ENCODE results near the gene RBP5. TPM values are rescaled to one million over a fixed set of nuclear protein-coding genes. Genes with fewer than 3 reads are reported as not detected.

Gene RBP5
- total and polyA plus RNA-seq, 4 donors, result 12.9 to 108 (median 63.6) TPM

DNA sequence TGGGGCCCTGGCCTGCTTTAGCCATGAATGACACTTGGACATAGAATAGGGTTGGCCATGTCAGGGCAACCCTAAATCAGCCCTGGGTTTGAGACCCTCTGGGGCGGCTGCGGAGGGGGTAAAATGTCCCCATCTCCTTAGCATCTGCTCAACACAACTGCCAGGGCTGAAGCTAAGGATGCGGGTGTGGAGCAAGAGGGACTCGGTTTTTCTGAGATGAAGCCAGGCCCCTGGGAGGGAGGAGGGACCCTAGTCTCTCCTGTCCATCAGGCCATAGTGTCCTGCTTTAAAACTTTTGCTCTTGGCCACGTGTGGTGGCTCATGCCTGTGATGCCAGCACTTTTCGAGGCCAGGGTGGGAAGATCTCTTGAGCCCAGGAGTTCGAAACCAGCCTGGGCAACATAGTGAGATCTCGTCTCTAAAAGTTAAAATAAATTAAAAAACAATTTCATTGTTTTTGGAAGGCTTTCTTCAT, 35.7 kb downstream of the RBP5 start:
- DNase-seq (ENCODE audit: low spot score), result no peak
- H3K36me3 ChIP-seq (ENCODE audit: control insufficient read depth in 4 of 4, insufficient read depth in 3 of 4, low read depth in 1 of 4, low read length in 3 of 4), result peaks cover 2 to 21% (median 13%) of the 10 kb centered on the region in 4 donors
- WGBS, result 61% methylated on average over 8 of the region's 8 CpGs
- TF ChIP-seq, protein P1, sequence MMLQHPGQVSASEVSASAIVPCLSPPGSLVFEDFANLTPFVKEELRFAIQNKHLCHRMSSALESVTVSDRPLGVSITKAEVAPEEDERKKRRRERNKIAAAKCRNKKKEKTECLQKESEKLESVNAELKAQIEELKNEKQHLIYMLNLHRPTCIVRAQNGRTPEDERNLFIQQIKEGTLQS (IDR thresholded peaks at IDR 0.05), result no peak
- TF ChIP-seq FOXA1 (IDR thresholded peaks at IDR 0.05) (no peak), NR2F2 (IDR thresholded peaks at IDR 0.05) (no peak)
- no peak overlapping the region for H3K4me3 ChIP-seq (ENCODE audit: low read depth in 1 of 3, low read length in 3 of 3)
- H3K9me3 ChIP-seq (ENCODE audit: control insufficient read depth in 4 of 4, low read length in 3 of 4), result no peaks in the 10 kb centered on the region
- peaks cover 8 to 43% (median 31%) of the 10 kb centered on the region in 4 donors for H3K4me1 ChIP-seq (ENCODE audit: control insufficient read depth in 4 of 4, insufficient read depth in 4 of 4, low read length in 3 of 4)
- peak overlapping the region; percentile 64 to 89 for H3K27ac ChIP-seq (ENCODE audit: low read depth in 1 of 2, low read length in 2 of 2)
- H3K9ac ChIP-seq (ENCODE audit: low read depth in 1 of 2, low read length in 2 of 2), result peak overlapping the region in 1 of 2 donors; percentile 65
- H3K27me3 ChIP-seq (ENCODE audit: control insufficient read depth in 4 of 4, insufficient read depth in 4 of 4, low read length in 3 of 4), result no peaks in the 10 kb centered on the region

DNA sequence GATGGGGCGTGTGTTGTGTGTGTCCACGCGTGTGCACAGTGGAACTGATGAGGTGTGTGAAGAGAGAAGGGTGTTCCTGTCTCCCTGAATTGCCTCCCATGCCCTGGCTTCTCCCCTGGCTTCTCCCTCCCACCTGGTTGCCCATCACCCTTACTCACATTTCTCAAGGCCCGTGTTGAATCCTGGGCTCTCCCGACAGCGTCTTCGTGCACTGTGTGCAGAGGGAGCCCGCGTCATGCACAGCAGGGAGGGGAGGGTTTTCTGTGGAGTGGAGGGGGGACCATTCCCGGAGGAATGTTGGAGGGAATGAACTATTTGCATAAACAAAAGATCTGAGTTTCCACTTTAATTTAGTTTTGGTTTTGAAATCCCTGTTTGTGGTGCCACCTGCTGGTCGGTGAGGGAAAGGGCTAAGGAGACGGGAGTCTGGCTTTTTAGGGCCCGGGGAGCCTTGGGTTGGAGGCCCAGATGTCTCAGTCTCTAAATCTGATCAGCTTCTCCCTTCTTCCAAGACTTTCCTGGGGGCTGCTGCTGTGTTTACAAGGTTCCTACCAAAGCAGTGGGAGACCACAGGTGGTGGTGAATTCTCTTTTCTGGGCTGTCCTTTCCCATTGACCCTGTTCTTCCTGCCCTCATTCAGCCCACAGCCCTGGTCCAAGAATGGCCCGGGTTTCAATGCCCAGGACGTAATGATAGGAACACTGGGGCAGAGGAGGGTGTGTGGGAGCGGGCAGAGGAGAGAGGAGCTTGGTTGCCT, 36.3 kb downstream of the RBP5 start, which contains the start of gene C1R:
TSS of gene C1R (minus strand) at position 217 of the 757 bp plus-strand sequence. CDS start at position 160, 57 bp downstream.
- TF ChIP-seq RAD21 (IDR thresholded peaks at IDR 0.05), result peak; percentile 93
- peak; percentile 43 for TF ChIP-seq TAF1 (conservative IDR thresholded peaks at IDR 0.05)
- peak; percentile 49 to 68 for TF ChIP-seq RXRA (IDR thresholded peaks at IDR 0.05)
- TF ChIP-seq YY1 (IDR thresholded peaks at IDR 0.05), result no peak
- peak in 1 of 2 donors; percentile 31 for TF ChIP-seq JUND (IDR thresholded peaks at IDR 0.05)
- TF ChIP-seq FOXA1 (IDR thresholded peaks at IDR 0.05), result no peak
- TF ChIP-seq SP1 (IDR thresholded peaks at IDR 0.05), result no peak
- TF ChIP-seq HNF4G (IDR thresholded peaks at IDR 0.05), result no peak
- no peak for TF ChIP-seq GABPA (IDR thresholded peaks at IDR 0.05 in 1 of 2, conservative IDR thresholded peaks at IDR 0.05 in 1 of 2)
- TF ChIP-seq, protein P2, sequence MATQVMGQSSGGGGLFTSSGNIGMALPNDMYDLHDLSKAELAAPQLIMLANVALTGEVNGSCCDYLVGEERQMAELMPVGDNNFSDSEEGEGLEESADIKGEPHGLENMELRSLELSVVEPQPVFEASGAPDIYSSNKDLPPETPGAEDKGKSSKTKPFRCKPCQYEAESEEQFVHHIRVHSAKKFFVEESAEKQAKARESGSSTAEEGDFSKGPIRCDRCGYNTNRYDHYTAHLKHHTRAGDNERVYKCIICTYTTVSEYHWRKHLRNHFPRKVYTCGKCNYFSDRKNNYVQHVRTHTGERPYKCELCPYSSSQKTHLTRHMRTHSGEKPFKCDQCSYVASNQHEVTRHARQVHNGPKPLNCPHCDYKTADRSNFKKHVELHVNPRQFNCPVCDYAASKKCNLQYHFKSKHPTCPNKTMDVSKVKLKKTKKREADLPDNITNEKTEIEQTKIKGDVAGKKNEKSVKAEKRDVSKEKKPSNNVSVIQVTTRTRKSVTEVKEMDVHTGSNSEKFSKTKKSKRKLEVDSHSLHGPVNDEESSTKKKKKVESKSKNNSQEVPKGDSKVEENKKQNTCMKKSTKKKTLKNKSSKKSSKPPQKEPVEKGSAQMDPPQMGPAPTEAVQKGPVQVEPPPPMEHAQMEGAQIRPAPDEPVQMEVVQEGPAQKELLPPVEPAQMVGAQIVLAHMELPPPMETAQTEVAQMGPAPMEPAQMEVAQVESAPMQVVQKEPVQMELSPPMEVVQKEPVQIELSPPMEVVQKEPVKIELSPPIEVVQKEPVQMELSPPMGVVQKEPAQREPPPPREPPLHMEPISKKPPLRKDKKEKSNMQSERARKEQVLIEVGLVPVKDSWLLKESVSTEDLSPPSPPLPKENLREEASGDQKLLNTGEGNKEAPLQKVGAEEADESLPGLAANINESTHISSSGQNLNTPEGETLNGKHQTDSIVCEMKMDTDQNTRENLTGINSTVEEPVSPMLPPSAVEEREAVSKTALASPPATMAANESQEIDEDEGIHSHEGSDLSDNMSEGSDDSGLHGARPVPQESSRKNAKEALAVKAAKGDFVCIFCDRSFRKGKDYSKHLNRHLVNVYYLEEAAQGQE (IDR thresholded peaks at IDR 0.05), result peak; percentile 61
- no peak for TF ChIP-seq FOXA2 (IDR thresholded peaks at IDR 0.05)
- TF ChIP-seq, protein P3, sequence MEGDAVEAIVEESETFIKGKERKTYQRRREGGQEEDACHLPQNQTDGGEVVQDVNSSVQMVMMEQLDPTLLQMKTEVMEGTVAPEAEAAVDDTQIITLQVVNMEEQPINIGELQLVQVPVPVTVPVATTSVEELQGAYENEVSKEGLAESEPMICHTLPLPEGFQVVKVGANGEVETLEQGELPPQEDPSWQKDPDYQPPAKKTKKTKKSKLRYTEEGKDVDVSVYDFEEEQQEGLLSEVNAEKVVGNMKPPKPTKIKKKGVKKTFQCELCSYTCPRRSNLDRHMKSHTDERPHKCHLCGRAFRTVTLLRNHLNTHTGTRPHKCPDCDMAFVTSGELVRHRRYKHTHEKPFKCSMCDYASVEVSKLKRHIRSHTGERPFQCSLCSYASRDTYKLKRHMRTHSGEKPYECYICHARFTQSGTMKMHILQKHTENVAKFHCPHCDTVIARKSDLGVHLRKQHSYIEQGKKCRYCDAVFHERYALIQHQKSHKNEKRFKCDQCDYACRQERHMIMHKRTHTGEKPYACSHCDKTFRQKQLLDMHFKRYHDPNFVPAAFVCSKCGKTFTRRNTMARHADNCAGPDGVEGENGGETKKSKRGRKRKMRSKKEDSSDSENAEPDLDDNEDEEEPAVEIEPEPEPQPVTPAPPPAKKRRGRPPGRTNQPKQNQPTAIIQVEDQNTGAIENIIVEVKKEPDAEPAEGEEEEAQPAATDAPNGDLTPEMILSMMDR (IDR thresholded peaks at IDR 0.05; ENCODE audit: low read depth, low read length, missing input control), result peak; percentile 99
- TF ChIP-seq NR2F2 (IDR thresholded peaks at IDR 0.05), result no peak
- TF ChIP-seq, protein P1 (IDR thresholded peaks at IDR 0.05), result peak; percentile 10
- TF ChIP-seq, protein P4, sequence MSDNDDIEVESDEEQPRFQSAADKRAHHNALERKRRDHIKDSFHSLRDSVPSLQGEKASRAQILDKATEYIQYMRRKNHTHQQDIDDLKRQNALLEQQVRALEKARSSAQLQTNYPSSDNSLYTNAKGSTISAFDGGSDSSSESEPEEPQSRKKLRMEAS (IDR thresholded peaks at IDR 0.05), result no peak
- no peak for TF ChIP-seq EGR1 (IDR thresholded peaks at IDR 0.05; ENCODE audit: low read depth in 2 of 2)
- TF ChIP-seq HNF4A (conservative IDR thresholded peaks at IDR 0.05), result peak in 1 of 2 donors; percentile 59
- TF ChIP-seq, protein P5, sequence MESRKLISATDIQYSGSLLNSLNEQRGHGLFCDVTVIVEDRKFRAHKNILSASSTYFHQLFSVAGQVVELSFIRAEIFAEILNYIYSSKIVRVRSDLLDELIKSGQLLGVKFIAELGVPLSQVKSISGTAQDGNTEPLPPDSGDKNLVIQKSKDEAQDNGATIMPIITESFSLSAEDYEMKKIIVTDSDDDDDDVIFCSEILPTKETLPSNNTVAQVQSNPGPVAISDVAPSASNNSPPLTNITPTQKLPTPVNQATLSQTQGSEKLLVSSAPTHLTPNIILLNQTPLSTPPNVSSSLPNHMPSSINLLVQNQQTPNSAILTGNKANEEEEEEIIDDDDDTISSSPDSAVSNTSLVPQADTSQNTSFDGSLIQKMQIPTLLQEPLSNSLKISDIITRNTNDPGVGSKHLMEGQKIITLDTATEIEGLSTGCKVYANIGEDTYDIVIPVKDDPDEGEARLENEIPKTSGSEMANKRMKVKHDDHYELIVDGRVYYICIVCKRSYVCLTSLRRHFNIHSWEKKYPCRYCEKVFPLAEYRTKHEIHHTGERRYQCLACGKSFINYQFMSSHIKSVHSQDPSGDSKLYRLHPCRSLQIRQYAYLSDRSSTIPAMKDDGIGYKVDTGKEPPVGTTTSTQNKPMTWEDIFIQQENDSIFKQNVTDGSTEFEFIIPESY (IDR thresholded peaks at IDR 0.05), result no peak
- Histone ChIP-seq H3K9ac (ENCODE audit: low read depth in 1 of 2, low read length in 2 of 2) (peak within 1 kb of the TSS; percentile 75 to 78), H3K4me3 (ENCODE audit: low read depth in 1 of 3, low read length in 3 of 3) (peak within 1 kb of the TSS; percentile 63 to 87 (median 66)), H3K36me3 (ENCODE audit: control insufficient read depth in 4 of 4, insufficient read depth in 3 of 4, low read depth in 1 of 4, low read length in 3 of 4) (peaks cover 2 to 24% (median 17%) of the 10 kb centered on the region in 4 donors), H3K9me3 (ENCODE audit: control insufficient read depth in 4 of 4, low read length in 3 of 4) (no peaks in the 10 kb centered on the region), H3K27ac (ENCODE audit: low read depth in 1 of 2, low read length in 2 of 2) (peak within 1 kb of the TSS; percentile 64 to 89), H3K27me3 (ENCODE audit: control insufficient read depth in 4 of 4, insufficient read depth in 4 of 4, low read length in 3 of 4) (no peaks in the 10 kb centered on the region), H3K4me1 (ENCODE audit: control insufficient read depth in 4 of 4, insufficient read depth in 4 of 4, low read length in 3 of 4) (peaks cover 8 to 43% (median 32%) of the 10 kb centered on the region in 4 donors)
- WGBS, result 7% methylated on average over 16 of the region's 16 CpGs
- DNase-seq (ENCODE audit: low spot score), result peak; percentile 81

All from liver (tissue), 9 donors.